Upper lobe of left lung (tissue), 6 donors: ENCODE results near the gene HIVEP3. TPM values are rescaled to one million over a fixed set of nuclear protein-coding genes. Genes with fewer than 3 reads are reported as not detected.
A peak's percentile ranks its signal among the peaks of the same experiment; 100 is the strongest.

Source experiments
- ATAC-seq, 2 donors: fragments of 200-7000 bp; cut with Tn5 transposase; one replicate each; pipeline ENCODE4 v1.9.1; 2022; ENCODE audit warnings: mild to moderate bottlenecking in 2 of 2, moderate library complexity in 2 of 2; ENCODE audit not compliant: low FRiP score in 2 of 2
- DNase-seq, 2 donors: peaks; one replicate each; pipeline ENCODE4 v3.0.0-alpha.2; 2019 to 2020
- H3K27ac ChIP-seq, 4 donors: fragments of 200-600 bp; sonication (generic); one replicate each; pipeline ENCODE4 v1.5.1; 2016 to 2019
- H3K27me3 ChIP-seq, 4 donors: fragments of 200-600 bp; sonication (generic); one replicate each; pipeline ENCODE4 v1.5.1; 2017 to 2019
- H3K36me3 ChIP-seq, 4 donors: fragments of 200-600 bp; sonication (generic); one replicate each; pipeline ENCODE4 v1.5.1; 2016 to 2019
- H3K4me1 ChIP-seq, 4 donors: fragments of 200-600 bp; sonication (generic); one replicate each; pipeline ENCODE4 v1.5.1; 2018 to 2019
- H3K4me3 ChIP-seq, 4 donors: fragments of 200-600 bp; sonication (generic); one replicate each; pipeline ENCODE4 v1.5.1; 2017 to 2019; ENCODE audit warnings: mild to moderate bottlenecking in 2 of 4, moderate library complexity in 1 of 4
- H3K9me3 ChIP-seq, 4 donors: fragments of 200-600 bp; sonication (generic); one replicate each; pipeline ENCODE4 v1.5.1; 2018 to 2019
- CTCF ChIP-seq, 6 experiments: fragments of 450-650 bp in 4 of 6; fragments of 200-600 bp in 2 of 6; sonication (generic) in 2 of 6; IDR thresholded peaks; one replicate each; pipeline ENCODE4 v1.5.1; 2016 to 2019; ENCODE audit warnings: antibody characterized with exemption in 6 of 6
- EP300 ChIP-seq, 4 donors: sonication (generic); formaldehyde crosslinking; IDR thresholded peaks; one replicate each; pipeline ENCODE4 v1.5.1; 2017; ENCODE audit warnings: antibody characterized with exemption in 4 of 4, control low read depth in 2 of 4
- POLR2A ChIP-seq, 4 donors: fragments of 450-650 bp; IDR thresholded peaks; one replicate each; pipeline ENCODE4 v1.5.1; 2016 to 2017; ENCODE audit warnings: antibody characterized with exemption in 4 of 4, mild to moderate bottlenecking in 2 of 4
- POLR2AphosphoS5 ChIP-seq, 2 donors: sonication (generic); formaldehyde crosslinking; IDR thresholded peaks; one replicate each; pipeline ENCODE4 v1.5.1; 2017; ENCODE audit warnings: antibody characterized with exemption in 2 of 2
- WGBS, 2 donors: methylation state at CpG; one replicate each; pipeline ENCODE4 v1.1.5; 2017 to 2018; 5-methylcytosine and 5-hydroxymethylcytosine counted together
- total RNA-seq, 6 donors: library from RNA; depleted of rRNA in 4 of 6; stranded (reverse); fragments of >200 nt in 4 of 6; gene quantifications; one replicate each; pipeline versions ENCODE4 v1.1.0 to v1.2.1, GENCODE V29; 2016 to 2021
- donor health status: DM: no; HTN: no; CAD: no; lungs with moderate emphysema.
- donor health status: DM: no; HTN: yes; CAD: no; lungs with severe emphysema.

HIVEP3 gene
- total RNA-seq, 6 donors from 2014 or later, result 9.7 to 23.0 (median 11.6) TPM

DNA sequence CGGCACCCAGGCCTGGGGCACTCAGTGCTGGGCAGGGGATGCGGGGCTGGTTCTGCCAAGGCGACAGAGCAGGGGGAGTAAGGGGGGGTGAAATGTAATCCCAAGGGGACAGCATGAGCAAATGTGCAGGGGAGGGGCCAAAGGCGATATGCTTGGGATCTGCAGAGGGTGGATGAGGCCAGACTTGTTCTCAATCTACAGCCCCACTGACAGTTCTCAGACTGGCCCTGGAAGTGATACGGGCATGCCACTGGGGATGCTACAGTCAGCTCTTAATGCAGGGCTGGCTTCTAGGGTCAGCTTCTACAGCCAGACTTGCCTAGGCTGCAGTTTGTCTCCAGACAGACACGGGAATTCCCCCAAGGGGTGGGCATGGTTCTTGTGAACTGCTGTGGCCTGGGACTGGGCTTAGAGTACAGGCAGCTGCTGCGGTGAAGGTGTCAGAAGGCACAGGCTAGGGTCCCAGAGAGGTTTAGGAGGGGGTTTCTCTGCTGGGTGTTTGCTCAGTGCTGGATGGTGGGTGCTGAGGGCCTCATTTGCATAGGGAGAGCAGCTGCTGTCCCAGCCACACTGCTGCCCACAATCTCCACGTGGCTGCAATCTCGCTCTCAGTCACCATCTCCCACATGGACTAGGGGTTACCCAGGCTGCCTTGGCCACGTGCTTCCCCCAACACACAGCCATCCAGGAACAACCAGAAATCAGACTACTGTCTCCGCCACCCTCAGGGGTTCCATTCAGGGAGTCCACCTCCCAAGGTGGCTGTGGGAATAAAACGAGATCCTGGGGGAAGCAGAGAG is 190.1 kb downstream of the HIVEP3 start:
- ATAC-seq (peak in 1 of 2 donors; percentile 9), DNase-seq (peak in 1 of 2 donors; percentile 35)
- no peak for TF ChIP-seq EP300 (IDR thresholded peaks at IDR 0.05)
- no peak for TF ChIP-seq CTCF (IDR thresholded peaks at IDR 0.05)
- no peaks in the 10 kb centered on the region for H3K27me3 ChIP-seq
- H3K27ac ChIP-seq, result peak overlapping the region in 2 of 4 donors; percentile 63 to 83
- H3K9me3 ChIP-seq, result no peaks in the 10 kb centered on the region
- no peaks in the 10 kb centered on the region for H3K36me3 ChIP-seq
- H3K4me1 ChIP-seq, result peaks cover 51 to 62% (median 53%) of the 10 kb centered on the region in 4 donors
- no peak overlapping the region for H3K4me3 ChIP-seq
- WGBS, 2 donors, result 57 to 86% methylated on average over 7 to 12 of the region's 12 CpGs

- no peaks in the 10 kb centered on the region for H3K27me3 ChIP-seq
- H3K27ac ChIP-seq, result peak overlapping the region; percentile 63 to 83 (median 78)
- no peaks in the 10 kb centered on the region for H3K9me3 ChIP-seq
- 74 to 81% methylated on average over 3 to 4 of the region's 4 CpGs for WGBS, 2 donors
- H3K4me1 ChIP-seq, result peaks cover 56 to 64% (median 58%) of the 10 kb centered on the region in 4 donors
- DNase-seq (no peak), ATAC-seq (no peak)
- no peaks in the 10 kb centered on the region for H3K36me3 ChIP-seq
- H3K4me3 ChIP-seq, result no peak overlapping the region
- TF ChIP-seq POLR2A (IDR thresholded peaks at IDR 0.05), result no peak
- TF ChIP-seq CTCF (IDR thresholded peaks at IDR 0.05), result no peak
- no peak for TF ChIP-seq POLR2AphosphoS5 (IDR thresholded peaks at IDR 0.05)
- no peak for TF ChIP-seq EP300 (IDR thresholded peaks at IDR 0.05)
Observed at GRCh38 chr1:41727749-41728115, 191.0 kb downstream of the HIVEP3 start.

DNA sequence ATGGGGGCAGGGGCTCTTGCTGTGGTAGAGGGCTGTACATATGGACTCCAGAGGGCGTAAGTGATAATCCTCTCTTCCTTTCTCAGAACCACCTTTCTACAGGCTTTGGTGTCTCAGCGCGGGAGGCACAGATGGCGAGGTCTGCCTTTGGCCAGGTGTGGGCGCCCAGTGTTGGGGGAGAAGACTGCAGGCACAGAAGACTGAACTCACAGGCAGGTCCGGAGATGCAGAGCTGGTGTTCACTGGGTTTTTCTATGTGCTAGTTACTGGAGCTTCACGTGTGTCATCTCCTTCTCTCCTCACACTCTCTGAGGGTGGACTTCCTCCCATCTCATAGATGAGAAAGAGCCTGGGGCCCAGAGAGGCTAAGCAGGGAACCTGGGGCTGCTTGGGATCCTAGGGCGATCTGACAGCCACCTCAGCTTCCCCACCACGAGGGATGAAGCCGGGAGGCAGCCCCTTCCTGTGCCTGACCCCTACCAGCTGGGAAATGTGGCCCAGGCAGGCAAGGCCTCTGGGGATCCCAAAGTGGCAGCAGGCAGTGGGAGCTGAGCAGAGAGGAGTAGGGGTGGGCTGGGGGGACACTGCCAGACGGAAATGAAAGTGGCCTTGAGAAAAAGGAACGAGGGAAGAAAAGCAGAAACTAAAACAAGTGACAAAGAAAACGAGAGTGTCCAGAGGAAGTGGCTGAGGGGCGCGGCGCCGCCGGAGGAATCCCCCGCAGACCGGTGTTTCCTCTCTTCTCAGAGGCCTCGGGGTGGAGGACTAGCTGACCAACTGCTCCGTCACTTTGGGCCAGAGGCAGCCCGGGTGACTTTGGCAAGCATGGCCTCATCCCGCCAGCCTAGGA is 191.6 kb downstream of the HIVEP3 start:
- no peaks in the 10 kb centered on the region for H3K36me3 ChIP-seq
- no peak overlapping the region for H3K4me3 ChIP-seq
- 41 to 51% methylated on average over 24 of the region's 24 CpGs for WGBS, 2 donors
- H3K9me3 ChIP-seq, result no peaks in the 10 kb centered on the region
- H3K4me1 ChIP-seq, result peaks cover 56 to 67% (median 63%) of the 10 kb centered on the region in 4 donors
- H3K27me3 ChIP-seq, result no peaks in the 10 kb centered on the region
- peak overlapping the region; percentile 63 to 83 (median 78) for H3K27ac ChIP-seq
- DNase-seq (peak; percentile 83 to 93), ATAC-seq (peak; percentile 65 to 89)
- TF ChIP-seq EP300 (IDR thresholded peaks at IDR 0.05), result no peak
- peak in 1 of 2 donors; percentile 43 for TF ChIP-seq POLR2AphosphoS5 (IDR thresholded peaks at IDR 0.05)

GRCh38 chr1:41726292-41726691 is 192.4 kb downstream of the HIVEP3 start:
- Histone ChIP-seq H3K9me3 (no peaks in the 10 kb centered on the region), H3K36me3 (no peaks in the 10 kb centered on the region), H3K27me3 (no peaks in the 10 kb centered on the region), H3K4me1 (peaks cover 58 to 69% (median 68%) of the 10 kb centered on the region in 4 donors), H3K27ac (peak overlapping the region in 3 of 4 donors; percentile 63 to 83 (median 80)), H3K4me3 (no peak overlapping the region)
- 87 to 89% methylated on average over 4 of the region's 4 CpGs for WGBS, 2 donors
- TF ChIP-seq CTCF (IDR thresholded peaks at IDR 0.05) (no peak), EP300 (IDR thresholded peaks at IDR 0.05) (no peak), POLR2A (IDR thresholded peaks at IDR 0.05) (no peak), POLR2AphosphoS5 (IDR thresholded peaks at IDR 0.05) (no peak)
- ATAC-seq (no peak), DNase-seq (no peak)

DNA sequence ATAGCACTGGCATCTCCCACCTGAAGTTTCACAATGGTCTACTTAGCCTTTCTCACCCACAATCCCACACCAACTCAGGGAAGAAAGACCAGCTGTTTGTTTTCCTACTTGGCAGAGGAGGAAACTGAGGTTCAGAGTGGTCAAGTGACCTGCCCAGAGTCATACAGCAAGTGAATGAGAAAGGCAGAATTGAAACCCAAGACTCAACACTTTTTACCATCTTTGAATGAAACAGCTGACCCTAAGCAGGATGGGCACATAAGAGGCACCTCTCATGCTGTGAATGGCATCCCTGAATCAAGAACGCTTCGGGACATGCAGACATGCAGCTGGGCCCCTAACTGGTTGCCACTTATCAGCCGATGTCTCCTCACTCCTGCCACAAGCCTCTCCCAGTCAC is 193.8 kb downstream of the HIVEP3 start:
- ATAC-seq (no peak), DNase-seq (no peak)
- no peak for TF ChIP-seq CTCF (IDR thresholded peaks at IDR 0.05)
- no peak for TF ChIP-seq POLR2AphosphoS5 (IDR thresholded peaks at IDR 0.05)
- TF ChIP-seq POLR2A (IDR thresholded peaks at IDR 0.05), result no peak
- no peak for TF ChIP-seq EP300 (IDR thresholded peaks at IDR 0.05)
- peaks cover 58 to 66% (median 61%) of the 10 kb centered on the region in 4 donors for H3K4me1 ChIP-seq
- 94 to 100% methylated on average over 1 to 3 of the region's 3 CpGs for WGBS, 2 donors
- peak overlapping the region in 2 of 4 donors; percentile 43 to 44 for H3K27ac ChIP-seq
- no peaks in the 10 kb centered on the region for H3K27me3 ChIP-seq
- no peak overlapping the region for H3K4me3 ChIP-seq
- no peaks in the 10 kb centered on the region for H3K9me3 ChIP-seq
- H3K36me3 ChIP-seq, result no peaks in the 10 kb centered on the region
